HL-60 (cell line): Measurements from ENCODE around the gene DOCK9.

Experiments
- GABPA ChIP-seq: IDR thresholded peaks from 2 replicates; pipeline ENCODE4 v1.6.1; 2012; ENCODE audit warnings: low read depth
- POLR2AphosphoS5 ChIP-seq: IDR thresholded peaks from 2 replicates; pipeline ENCODE4 v1.6.1; 2012; ENCODE audit warnings: low read depth
- SPI1 ChIP-seq: IDR thresholded peaks from 2 replicates; pipeline ENCODE4 v1.6.1; 2012; ENCODE audit warnings: low read depth, mild to moderate bottlenecking, borderline replicate concordance
- TF ChIP-seq, protein P1 (sequence below): IDR thresholded peaks from one replicate; pipeline ENCODE4 v1.5.1; 2011; ENCODE audit warnings: low read length, control low read depth, inconsistent platforms; ENCODE audit not compliant: insufficient read depth
- TF ChIP-seq, protein P2 (sequence below): IDR thresholded peaks from 2 replicates; pipeline ENCODE4 v1.6.1; 2012; ENCODE audit warnings: low read depth; ENCODE audit not compliant: insufficient replicate concordance

DNA sequence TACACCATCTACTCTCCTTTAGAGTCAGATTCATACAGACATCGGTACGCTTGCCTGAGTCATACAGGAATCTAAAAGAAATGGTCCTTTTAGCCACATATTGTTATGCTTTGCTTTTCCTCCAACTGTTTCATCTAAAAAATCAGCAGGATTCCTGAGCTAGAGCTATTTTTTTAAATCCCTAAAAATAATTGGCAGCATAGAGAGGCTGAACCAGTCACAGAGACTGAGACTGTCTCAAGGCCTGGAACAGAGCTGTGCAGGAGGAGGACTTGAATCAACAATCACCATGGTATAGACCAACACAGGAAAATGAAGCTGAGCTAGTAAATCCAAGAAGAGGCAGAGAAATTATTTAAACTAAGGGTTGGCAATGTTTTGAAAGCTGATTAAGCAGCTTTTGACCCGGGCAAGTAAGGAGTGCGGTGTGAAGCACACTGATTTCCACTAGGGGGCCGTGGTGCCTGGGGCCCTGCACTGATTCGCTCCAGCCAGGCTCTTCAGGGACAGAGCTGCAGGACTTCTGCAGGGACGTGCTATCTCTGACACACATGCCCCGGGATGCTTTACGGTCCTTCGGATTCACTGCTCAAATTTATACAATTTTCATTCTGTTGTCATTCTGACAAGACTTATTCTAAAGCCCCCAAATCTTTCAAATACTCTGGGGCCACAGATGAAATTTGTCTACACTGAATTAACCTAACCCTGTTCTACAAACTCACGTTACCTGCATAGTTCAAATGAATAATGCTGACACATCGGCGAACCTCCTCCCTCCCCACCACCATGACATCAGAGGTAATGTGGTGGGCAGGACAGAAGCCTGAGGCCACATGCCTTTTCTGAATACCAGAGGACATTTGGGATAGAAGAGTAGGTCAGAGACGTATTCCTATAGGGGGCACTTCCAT lies 137.8 kb downstream of the DOCK9 start:
- TF ChIP-seq, protein P1, sequence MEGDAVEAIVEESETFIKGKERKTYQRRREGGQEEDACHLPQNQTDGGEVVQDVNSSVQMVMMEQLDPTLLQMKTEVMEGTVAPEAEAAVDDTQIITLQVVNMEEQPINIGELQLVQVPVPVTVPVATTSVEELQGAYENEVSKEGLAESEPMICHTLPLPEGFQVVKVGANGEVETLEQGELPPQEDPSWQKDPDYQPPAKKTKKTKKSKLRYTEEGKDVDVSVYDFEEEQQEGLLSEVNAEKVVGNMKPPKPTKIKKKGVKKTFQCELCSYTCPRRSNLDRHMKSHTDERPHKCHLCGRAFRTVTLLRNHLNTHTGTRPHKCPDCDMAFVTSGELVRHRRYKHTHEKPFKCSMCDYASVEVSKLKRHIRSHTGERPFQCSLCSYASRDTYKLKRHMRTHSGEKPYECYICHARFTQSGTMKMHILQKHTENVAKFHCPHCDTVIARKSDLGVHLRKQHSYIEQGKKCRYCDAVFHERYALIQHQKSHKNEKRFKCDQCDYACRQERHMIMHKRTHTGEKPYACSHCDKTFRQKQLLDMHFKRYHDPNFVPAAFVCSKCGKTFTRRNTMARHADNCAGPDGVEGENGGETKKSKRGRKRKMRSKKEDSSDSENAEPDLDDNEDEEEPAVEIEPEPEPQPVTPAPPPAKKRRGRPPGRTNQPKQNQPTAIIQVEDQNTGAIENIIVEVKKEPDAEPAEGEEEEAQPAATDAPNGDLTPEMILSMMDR: peak; percentile 74
- TF ChIP-seq, protein P2, sequence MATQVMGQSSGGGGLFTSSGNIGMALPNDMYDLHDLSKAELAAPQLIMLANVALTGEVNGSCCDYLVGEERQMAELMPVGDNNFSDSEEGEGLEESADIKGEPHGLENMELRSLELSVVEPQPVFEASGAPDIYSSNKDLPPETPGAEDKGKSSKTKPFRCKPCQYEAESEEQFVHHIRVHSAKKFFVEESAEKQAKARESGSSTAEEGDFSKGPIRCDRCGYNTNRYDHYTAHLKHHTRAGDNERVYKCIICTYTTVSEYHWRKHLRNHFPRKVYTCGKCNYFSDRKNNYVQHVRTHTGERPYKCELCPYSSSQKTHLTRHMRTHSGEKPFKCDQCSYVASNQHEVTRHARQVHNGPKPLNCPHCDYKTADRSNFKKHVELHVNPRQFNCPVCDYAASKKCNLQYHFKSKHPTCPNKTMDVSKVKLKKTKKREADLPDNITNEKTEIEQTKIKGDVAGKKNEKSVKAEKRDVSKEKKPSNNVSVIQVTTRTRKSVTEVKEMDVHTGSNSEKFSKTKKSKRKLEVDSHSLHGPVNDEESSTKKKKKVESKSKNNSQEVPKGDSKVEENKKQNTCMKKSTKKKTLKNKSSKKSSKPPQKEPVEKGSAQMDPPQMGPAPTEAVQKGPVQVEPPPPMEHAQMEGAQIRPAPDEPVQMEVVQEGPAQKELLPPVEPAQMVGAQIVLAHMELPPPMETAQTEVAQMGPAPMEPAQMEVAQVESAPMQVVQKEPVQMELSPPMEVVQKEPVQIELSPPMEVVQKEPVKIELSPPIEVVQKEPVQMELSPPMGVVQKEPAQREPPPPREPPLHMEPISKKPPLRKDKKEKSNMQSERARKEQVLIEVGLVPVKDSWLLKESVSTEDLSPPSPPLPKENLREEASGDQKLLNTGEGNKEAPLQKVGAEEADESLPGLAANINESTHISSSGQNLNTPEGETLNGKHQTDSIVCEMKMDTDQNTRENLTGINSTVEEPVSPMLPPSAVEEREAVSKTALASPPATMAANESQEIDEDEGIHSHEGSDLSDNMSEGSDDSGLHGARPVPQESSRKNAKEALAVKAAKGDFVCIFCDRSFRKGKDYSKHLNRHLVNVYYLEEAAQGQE: no peak
- TF ChIP-seq POLR2AphosphoS5 (no peak), SPI1 (no peak), GABPA (no peak)
